Right lung (tissue), 5 donors: Measurements from ENCODE around the gene ITPR2. TPM values are rescaled to one million over a fixed set of nuclear protein-coding genes. Genes with fewer than 3 reads are reported as not detected.
"Not testable (repeated sequence)": the region's sequence is repeated elsewhere in the genome, so short reads cannot be mapped to it uniquely, and the experiment has no call there.

ENCODE experiments used
- DNase-seq, 2 donors: peaks; one replicate each; pipeline ENCODE4 v3.0.0-alpha.2; 2013
- polyA plus RNA-seq, 5 donors: library from polyadenylated mRNA; unstranded; fragments of 120-200 nt; gene quantifications; one replicate each; pipeline versions ENCODE4 v1.2.1 to v1.2.3, GENCODE V29; 2013; ENCODE audit warnings: inconsistent platforms in 1 of 5, low replicate concordance in 1 of 5; ENCODE audit not compliant: insufficient read length in 5 of 5, insufficient read depth in 1 of 5

ITPR2 gene
- polyA plus RNA-seq, 5 donors, result 4.0 to 7.2 (median 6.9) TPM

- no peak for DNase-seq
These were observed 200.2 kb downstream of the ITPR2 start for GRCh38 chr12:26632756-26633155.

GRCh38 chr12:26631846-26632245, 201.1 kb downstream of the ITPR2 start:
- no peak for DNase-seq

- DNase-seq, result no peak
These were observed 202.4 kb downstream of the ITPR2 start for GRCh38 chr12:26630546-26631027.

DNA sequence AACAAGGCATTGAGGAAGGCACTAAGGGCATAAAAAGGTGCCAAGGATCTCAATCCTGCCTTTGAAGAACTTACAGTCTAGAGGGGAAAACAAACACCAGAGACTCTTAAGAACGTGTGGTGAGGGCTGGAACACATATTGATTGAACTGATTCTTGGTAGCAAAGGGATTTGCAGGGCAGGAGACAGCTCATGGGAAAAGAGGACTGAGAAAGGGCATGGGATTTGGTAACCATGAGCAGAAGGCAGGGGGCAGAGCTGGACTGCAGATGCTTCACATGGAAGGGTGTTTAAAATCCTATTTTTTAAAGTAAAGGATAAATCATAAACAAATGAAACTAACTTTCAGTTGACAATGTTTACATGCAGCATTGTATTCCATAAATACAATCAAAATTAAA, 203.1 kb downstream of the ITPR2 start:
- DNase-seq, result no peak

GRCh38 chr12:26628234-26628633, 204.8 kb downstream of the ITPR2 start:
- no peak for DNase-seq

DNA sequence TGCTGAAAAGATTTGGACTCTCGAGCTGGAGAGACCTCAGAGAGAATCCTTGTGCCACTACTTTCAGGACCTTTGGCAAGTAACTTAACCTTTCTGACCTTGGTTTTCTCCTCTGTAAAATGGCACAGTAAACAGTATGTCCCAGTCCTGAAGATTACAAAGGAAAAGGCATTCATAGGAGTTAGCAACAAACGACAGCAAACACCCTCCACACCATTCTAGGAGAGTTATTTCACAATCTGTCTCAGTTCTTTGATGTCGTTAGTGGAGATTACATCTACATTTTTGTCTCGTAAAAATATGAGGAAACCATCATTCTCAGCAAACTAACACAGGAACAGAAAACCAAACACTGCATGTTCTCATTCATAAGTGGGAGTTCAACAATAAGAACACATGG, 205.7 kb downstream of the ITPR2 start:
- DNase-seq, result no peak

DNA sequence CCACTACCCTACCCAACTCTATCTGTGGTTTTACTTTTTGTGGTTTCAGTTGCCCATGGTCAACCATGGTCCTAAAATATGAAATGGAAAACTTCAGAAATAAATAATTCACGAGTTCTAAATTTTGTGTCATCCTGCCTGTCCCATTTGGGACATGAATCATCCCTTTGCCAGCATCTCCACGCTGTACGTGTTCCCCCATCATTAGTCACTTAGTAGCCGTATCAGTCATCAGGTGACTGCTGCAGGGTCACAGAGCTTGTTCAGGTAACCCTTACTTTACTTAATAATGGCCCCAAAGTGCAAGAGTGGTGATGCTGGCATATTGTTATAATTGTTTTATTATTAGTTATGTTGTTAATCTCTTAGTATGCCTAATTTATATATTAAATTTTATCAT, 209.9 kb downstream of the ITPR2 start:
- DNase-seq, result no peak

DNA sequence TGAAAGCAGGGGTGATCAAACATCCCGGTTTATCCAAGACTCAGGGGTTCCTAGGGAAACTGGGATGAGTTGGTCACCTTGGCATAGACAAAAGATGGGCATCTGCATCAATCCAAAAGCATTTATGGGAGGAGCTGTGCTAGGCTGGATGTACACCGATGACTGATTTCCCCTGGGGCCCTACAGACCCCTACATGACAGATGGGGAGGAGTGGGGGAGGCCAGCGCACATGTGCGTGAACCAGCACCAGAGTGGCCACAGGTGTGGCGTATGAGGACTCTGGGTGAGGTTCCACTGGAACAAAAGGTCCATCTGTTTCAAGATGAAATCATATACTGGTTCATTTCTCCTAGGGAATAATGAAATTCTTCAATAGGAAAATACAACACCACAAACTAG, 210.4 kb downstream of the ITPR2 start:
- no peak for DNase-seq

DNA sequence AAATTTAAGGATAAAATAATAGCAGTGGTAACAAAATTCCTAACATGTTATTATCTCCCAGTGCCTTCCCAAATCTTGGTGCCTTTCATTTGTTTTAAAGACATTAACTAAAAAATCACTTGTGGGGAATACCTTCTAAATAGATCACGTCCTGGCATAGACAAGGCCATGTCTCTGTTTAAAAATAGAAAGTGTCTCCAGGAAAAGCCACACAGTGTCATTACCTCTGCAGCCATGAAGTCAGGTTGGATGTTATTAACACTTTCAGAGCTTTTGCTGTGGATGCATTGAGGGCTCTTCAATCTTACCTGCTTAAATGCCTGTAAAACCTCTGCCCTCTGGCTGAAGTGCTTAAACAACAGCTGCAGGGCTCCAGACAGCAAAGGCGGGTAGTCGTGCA, 211.1 kb downstream of the ITPR2 start:
- no peak for DNase-seq

- no peak for DNase-seq
These were observed 212.1 kb downstream of the ITPR2 start for GRCh38 chr12:26620907-26621306.

DNA sequence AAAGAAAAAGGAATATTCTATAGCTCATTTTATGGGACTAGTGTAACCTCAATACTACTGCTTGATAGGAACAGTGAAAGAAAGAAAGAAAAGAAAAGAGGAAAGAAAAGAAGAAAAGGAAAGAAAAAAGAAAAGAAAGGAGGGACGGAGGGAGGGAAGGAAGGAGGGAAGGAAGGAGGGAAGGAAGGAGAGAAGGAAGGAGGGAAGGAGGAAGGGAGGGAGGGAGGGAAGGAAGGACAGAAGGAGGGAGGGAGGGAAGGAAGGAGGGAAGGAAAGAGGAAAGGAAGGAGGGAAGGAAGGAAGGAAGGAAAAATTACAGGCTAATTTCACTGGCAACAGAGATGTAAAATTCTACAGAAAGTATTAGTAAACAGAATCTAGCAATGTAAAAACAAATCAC, 215.5 kb downstream of the ITPR2 start:
- DNase-seq, result no peak

DNA sequence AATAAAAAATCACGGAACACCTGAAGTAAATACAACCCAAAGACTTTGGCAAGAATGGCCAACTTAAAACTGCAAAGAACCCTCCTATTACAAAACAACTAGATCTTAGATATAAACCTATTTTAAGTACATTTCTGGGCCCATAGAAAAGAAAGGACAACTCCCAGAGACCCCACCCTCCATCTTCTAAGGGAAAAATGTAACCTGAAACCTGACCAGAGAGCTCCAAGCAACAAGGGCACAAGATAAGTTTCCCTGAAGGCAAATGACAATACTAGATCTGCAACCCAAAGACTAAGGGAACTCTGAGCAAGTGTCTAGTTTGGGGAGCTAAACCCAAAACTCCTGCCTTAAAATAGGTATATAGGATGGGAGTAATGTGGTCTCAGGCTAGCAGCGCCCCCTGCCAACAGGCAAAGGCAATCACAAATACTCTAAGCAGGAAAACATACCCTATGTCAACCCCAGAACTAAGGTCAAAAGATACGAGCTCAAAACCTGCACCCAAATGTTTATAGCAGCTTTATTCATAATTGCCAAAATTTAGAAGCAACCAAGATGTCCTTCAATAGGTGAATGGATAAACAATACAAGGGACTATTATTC, 218.9 kb downstream of the ITPR2 start:
- DNase-seq, result no peak

DNA sequence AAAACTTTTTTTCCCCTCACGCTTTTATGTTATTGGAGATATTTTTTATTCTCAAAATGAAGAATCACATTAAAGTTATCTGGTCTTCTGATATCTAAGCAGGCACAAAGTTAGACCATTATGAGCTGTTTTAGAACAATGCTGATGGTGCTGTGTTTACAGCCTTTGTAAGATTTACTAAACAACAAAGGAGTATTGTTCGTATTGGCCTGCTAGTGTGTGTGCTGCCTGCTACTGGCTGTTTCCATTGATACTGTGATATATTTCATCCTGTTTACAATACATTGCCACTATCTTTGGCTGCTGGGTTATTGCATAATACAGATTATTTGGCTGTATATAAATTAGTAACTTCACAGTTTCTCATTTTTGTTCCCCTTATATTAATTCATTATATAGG, 220.8 kb downstream of the ITPR2 start:
- no peak for DNase-seq

DNA sequence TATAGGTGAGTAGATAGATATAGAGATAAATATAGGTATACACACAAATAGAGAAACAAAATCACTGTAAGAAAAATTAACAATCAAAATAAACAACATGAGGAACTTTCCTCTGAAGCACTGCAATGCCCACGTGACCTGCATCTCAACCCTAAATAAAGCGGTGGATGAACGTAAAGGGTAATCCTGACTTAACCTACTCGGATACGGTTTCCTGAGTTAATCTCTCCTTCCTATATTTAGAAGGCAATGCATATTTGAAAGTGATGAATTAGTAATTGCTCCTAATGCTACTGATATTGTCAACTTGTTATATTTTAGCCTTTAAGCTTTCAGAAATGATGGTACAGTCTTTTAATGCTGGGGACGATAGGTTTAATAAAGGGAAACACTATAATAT, 221.4 kb downstream of the ITPR2 start:
- DNase-seq, result no peak

DNA sequence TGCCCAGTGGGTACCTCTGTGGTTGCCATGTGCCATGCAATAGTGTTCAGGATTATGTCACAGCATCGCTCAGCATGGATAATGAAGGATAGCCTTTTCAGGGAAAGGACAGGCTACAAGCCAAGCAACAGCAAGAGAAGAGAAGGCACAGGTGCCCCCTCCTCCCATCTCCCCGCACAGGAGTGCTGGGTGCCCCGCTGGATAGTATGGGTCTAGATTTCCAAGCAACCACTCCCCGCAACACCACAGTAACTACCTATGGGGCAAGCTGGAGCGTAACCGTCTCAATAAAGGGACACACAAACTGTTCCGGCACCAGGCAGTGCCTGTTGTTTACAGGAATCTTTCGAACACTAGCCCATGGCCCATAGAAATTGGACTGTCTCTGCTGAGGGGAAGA, 222.2 kb downstream of the ITPR2 start:
- no peak for DNase-seq

- peak; percentile 77 to 78 for DNase-seq
These were observed 223.0 kb downstream of the ITPR2 start for GRCh38 chr12:26609986-26610385.

GRCh38 chr12:26608706-26609105, 224.3 kb downstream of the ITPR2 start:
- DNase-seq, result no peak

DNA sequence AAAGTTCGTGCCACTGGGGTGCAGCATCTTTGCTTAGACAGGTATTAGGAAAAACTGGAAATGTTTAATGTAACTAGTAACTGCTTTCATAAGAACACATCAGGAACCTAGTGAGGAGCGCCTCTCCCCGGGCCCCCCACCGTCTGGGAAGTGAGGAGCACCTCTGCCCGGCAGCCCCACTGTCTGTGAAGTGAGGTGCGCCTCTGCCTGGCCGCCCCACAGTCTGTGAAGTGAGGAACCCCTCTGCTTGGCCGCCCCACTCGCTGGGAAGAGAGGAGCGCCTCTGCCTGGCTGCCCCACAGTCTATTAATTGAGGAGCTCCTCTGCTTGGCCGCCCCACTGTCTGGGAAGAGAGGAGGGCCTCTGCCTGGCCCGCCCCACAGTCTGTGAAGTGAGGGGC, 224.7 kb downstream of the ITPR2 start:
- no peak for DNase-seq

GRCh38 chr12:26606911-26607310, 226.1 kb downstream of the ITPR2 start:
- no peak for DNase-seq

DNA sequence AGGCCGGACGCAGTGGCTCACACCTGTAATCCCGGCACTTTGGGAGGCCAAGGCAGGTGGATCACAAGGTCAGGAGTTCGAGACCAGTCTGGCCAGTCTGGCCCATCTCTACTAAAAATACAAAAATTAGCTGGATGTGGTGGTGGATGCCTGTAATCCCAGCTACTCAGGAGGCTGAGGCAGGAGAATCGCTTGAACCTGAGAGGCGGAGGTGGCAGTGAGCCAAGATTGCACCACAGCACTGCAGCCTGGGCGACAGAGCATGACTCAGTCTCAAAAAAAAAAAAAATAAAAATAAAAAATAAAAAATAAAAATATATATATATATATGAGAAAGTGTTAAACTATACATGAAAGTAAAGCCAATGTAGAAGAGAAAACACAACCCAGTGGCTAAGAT, 228.2 kb downstream of the ITPR2 start:
- not testable (repeated sequence) for DNase-seq

- no peak for DNase-seq
These were observed 233.8 kb downstream of the ITPR2 start for GRCh38 chr12:26599096-26599695.

GRCh38 chr12:26595806-26596205, 237.2 kb downstream of the ITPR2 start:
- no peak for DNase-seq

GRCh38 chr12:26580619-26581018, 252.4 kb downstream of the ITPR2 start:
- no peak for DNase-seq

DNA sequence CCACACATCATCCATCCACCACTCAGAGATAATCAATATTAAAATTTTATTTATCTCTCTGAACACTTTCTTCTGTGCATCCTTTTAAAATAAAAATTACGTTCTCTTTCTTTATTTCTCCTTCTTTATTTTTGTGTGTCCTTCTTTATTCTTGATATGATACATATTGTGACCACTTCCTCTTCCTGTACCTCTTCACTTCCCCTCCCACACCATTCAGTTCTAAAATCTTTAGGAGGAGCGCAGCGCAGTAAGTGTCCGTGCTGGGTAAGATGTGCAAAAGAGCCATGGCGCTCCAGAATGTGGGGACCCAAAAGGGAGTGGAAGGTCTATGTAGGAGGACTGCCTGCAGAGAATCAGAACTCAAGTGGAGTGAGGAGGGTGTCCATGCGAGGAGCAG, 256.7 kb downstream of the ITPR2 start:
- DNase-seq, result no peak
